HG02798 (cell line): ENCODE data around the gene FEZ2.

Experiments
- ATAC-seq: cut with Tn5 transposase; IDR thresholded peaks from one replicate; pipeline ENCODE4 v1.9.1; 2021; ENCODE audit warnings: mild to moderate bottlenecking; ENCODE audit not compliant: unreplicated experiment, poor library complexity

FEZ2 gene

DNA sequence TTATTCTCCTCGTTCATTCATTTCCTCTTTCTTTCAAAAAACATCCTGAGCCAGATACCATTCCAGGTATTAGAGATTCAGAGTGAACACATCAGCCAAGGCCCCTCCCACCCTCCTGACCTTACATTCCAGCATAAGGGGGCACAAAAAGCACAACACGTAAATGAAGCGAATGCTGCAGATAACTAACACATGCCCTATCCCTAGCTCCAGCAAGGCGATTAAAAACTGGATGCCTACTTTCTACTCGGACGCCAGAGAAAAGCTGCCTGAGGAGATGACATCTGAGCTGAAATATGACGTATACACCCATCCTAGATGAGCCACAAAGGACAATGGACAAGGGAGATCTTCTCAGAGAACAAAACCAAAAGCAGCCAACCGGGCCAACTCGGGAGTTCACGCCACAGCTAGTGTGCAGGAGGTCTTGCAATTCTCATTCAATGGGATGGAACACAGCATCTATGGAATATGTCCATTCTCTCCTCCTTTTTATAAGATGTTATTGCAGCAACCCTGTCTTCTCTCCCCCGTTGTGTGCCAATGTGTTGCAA, 33.5 kb downstream of the FEZ2 start:
- no peak for ATAC-seq

DNA sequence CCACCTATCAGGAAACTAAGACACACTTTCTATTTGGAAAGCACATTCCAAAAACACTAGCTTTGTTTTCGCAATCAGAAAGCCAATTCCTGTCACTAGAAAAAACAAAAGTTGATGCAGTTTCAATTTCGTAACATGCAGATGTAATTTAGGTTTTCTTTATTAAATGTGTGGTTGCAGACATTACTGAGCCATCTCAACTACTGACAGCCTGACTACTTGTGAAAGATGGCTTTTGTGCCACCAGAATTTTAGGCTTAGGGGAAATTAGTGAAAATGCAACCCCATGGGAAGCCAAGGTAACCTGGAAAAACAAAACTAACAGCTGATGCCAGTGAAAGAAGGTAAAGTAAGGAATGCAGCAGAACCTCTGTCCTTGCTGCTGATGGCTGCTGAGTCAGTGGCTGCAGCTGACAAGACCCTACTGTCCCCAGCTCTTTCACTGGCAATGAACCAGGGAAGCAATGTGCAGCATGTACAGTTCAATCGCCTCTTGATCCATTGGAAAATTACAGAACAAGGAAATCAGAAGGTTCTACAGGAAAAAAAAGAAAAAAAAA, 34.9 kb downstream of the FEZ2 start:
- ATAC-seq: no peak

- ATAC-seq: no peak
Measured at GRCh38 chr2:36562240-36562639, 35.7 kb downstream of the FEZ2 start.

- ATAC-seq: no peak
Measured at GRCh38 chr2:36561237-36561944, 36.6 kb downstream of the FEZ2 start.

- ATAC-seq: no peak
Measured at GRCh38 chr2:36560726-36561125, 37.2 kb downstream of the FEZ2 start.

- ATAC-seq: no peak
Measured at GRCh38 chr2:36559221-36559942, 38.6 kb downstream of the FEZ2 start.

DNA sequence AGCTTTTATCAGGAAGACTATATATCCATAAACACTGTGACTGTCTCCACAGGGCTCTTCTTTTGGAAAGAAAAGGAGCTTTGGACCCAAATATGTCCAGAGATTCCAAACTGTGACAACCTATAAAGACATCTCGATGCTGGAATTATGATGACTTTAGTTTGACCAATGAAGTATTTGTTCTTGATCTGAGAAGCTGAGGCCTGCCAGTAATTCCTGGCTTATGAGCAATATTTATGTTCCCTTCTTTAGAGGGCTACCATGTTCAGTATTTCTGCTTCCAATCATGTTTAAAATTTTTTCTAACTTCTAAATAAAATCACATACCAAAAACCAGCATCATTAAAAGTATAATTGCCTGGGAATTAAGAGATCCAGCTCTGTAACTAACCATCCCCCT, 41.1 kb downstream of the FEZ2 start:
- ATAC-seq: no peak

- no peak for ATAC-seq
Measured at GRCh38 chr2:36555789-36556188, 42.2 kb downstream of the FEZ2 start.

DNA sequence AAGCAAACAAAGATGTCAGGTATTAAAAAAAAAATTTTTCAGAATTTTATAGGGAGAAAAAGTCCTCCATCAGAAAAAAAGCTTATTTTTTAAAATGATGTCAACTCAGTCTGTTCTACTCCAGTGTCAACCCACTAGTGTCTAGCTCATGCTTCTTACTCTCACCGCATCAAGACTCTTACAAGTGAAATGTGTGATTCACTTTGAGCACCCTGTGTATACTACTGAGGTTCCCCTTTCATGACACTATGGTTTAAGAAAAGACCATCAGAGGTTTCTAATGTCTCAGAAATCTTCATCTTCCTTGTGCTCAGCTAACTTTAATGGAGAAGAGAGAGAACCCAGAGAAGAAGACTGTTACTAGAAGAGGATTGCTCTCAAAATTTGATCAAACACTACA, 43.4 kb downstream of the FEZ2 start:
- no peak for ATAC-seq

DNA sequence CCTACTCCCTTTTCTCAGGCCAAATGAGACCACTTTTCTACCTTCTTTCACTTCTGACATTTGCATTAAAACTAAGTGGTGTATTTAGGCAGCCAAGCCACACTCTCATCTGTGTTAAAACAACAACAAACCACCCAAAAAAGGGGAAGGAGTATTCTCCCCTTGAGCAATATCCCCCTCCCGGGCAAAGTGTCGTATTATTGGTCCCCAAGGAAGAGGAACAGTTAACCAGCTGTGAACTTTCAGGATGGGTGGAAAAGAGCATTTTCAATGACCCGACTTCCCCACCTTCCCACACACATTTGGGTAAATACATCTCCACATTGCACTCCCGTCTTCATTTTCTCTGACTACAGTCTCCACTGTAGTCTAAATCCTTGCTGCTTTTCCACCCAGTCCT, 44.3 kb downstream of the FEZ2 start:
- ATAC-seq: no peak

GRCh38 chr2:36550006-36550405, 48.0 kb downstream of the FEZ2 start:
- ATAC-seq: no peak

DNA sequence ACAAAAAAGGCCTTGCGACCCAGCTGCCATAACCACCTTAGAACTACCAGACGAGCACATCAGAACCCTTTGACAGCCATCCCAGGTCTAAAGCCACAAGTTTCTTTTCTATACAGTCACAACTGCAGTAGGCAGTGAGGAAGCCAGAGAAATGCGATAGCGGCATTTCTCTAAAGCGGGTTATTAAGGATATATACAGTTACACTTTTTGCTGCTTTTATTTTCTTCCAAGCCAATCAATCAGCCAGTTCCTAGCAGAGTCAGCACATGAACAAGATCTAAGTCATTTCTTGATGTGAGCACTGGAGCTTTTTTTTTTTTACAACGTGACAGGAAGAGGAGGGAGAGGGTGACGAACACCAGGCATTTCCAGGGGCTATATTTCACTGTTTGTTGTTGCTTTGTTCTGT, 48.8 kb downstream of the FEZ2 start:
- ATAC-seq: no peak

GRCh38 chr2:36547906-36548305, 50.1 kb downstream of the FEZ2 start:
- no peak for ATAC-seq

GRCh38 chr2:36545871-36546416, 52.0 kb downstream of the FEZ2 start:
- no peak for ATAC-seq

GRCh38 chr2:36544638-36545338, 53.2 kb downstream of the FEZ2 start:
- ATAC-seq: no peak

GRCh38 chr2:36541891-36542595, 55.9 kb downstream of the FEZ2 start:
- no peak for ATAC-seq

- no peak for ATAC-seq
Measured at GRCh38 chr2:36540986-36541754, 56.8 kb downstream of the FEZ2 start.

GRCh38 chr2:36539631-36540030, 58.3 kb downstream of the FEZ2 start:
- ATAC-seq: peak; percentile 79

DNA sequence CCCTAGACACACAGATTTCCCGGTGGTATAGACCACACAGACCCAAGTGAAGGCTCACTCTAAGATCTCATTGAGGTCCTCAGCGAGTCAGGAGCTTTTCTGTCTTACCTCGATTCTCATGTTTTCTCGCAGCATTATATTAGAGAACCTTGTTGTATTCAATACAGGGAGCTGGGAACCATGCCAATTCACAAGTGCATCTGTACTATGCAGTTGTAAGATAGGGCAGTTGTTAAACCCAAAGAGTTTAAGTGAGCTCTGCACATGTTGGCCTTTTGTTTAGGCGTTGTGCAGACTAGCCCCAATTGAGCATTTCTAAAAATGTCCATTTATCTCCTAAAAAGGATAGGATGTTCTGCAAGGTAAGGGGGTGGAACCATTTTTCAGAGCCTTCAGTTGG, 59.6 kb downstream of the FEZ2 start:
- no peak for ATAC-seq
